CD4-positive, alpha-beta memory T cell (primary cell): ENCODE measurements around the gene NTN1. TPM values are rescaled to one million over a fixed set of nuclear protein-coding genes. Genes with fewer than 3 reads are reported as not detected.

Source experiments
- CTCF ChIA-PET: fragments of 350-600 bp; sonication (Branson Sonifier 250); formaldehyde crosslinking; loops from one replicate; lab custom pipeline; 2021; ENCODE audit warnings: inconsistent platforms; ENCODE audit not compliant: partially characterized antibody; lab: Charles Lee
- POLR2A ChIA-PET: fragments of 350-600 bp; sonication (Branson Sonifier 250); formaldehyde crosslinking; loops from one replicate; lab custom pipeline; 2021; ENCODE audit not compliant: partially characterized antibody; lab: Charles Lee
- DNase-seq, 5 donors: peaks; one replicate each; pipeline versions ENCODE4 v3.0.0 to v3.0.0-alpha.2; 2020 to 2022; ENCODE audit warnings: mixed read lengths in 1 of 5
- H3K27ac ChIP-seq: one replicate; pipeline ENCODE4 v1.7.0; 2013; ENCODE audit warnings: low read depth, low read length
- H3K27me3 ChIP-seq: 2 replicates; pipeline ENCODE4 v1.7.0; 2013; ENCODE audit warnings: mild to moderate bottlenecking, low read length, moderate library complexity; ENCODE audit not compliant: insufficient read depth
- H3K36me3 ChIP-seq: 2 replicates; pipeline ENCODE4 v1.7.0; 2013; ENCODE audit warnings: mild to moderate bottlenecking, low read length, moderate library complexity; ENCODE audit not compliant: insufficient read depth
- H3K4me1 ChIP-seq: 2 replicates; pipeline ENCODE4 v1.7.0; 2013; ENCODE audit warnings: mild to moderate bottlenecking, low read length, moderate library complexity; ENCODE audit not compliant: insufficient read depth
- H3K4me3 ChIP-seq, 2 donors: one replicate each; pipeline ENCODE4 v1.7.0; 2013; ENCODE audit warnings: low read length in 2 of 2, mild to moderate bottlenecking in 1 of 2
- H3K9me3 ChIP-seq, 2 donors: one replicate each; pipeline ENCODE4 v1.7.0; 2013; ENCODE audit warnings: low read length in 2 of 2, control low read depth in 1 of 2; ENCODE audit not compliant: control insufficient read depth in 1 of 2
- H3K27ac Mint-ChIP-seq, 7 donors: one replicate each; pipeline ENCODE4 v1.8.0; 2020 to 2021; ENCODE audit warnings: mixed read lengths in 7 of 7, mild to moderate bottlenecking in 6 of 7, inconsistent platforms in 3 of 7, moderate library complexity in 3 of 7
- H3K27me3 Mint-ChIP-seq, 2 donors: one replicate each; pipeline ENCODE4 v1.8.0; 2020 to 2021; ENCODE audit warnings: mixed read lengths in 2 of 2
- H3K36me3 Mint-ChIP-seq, 2 donors: one replicate each; pipeline ENCODE4 v1.8.0; 2020 to 2021; ENCODE audit warnings: mixed read lengths in 2 of 2, inconsistent platforms in 1 of 2, mild to moderate bottlenecking in 1 of 2
- H3K4me1 Mint-ChIP-seq, 4 donors: one replicate each; pipeline ENCODE4 v1.8.0; 2020 to 2021; ENCODE audit warnings: mixed read lengths in 4 of 4, mild to moderate bottlenecking in 1 of 4
- H3K4me3 Mint-ChIP-seq, 8 donors: one replicate each; pipeline ENCODE4 v1.8.0; 2020 to 2021; ENCODE audit warnings: mixed read lengths in 8 of 8, mild to moderate bottlenecking in 7 of 8, moderate library complexity in 6 of 8, inconsistent platforms in 3 of 8
- H3K9me3 Mint-ChIP-seq, 8 donors: one replicate each; pipeline ENCODE4 v1.8.0; 2020 to 2021; ENCODE audit warnings: mixed read lengths in 8 of 8, mild to moderate bottlenecking in 5 of 8, inconsistent platforms in 3 of 8, moderate library complexity in 1 of 8
- intact Hi-C: fragments of 100-400 bp; cut with micrococcal nuclease; formaldehyde crosslinking; loops from one replicate; pipeline ENCODE4 v1.15.1; 2023
- polyA plus RNA-seq, 2 donors: library from polyadenylated mRNA; unstranded; fragments of 300-500 nt; fragmentation: Illumina TruSeq; gene quantifications; one replicate each; pipeline ENCODE4 v1.2.3, GENCODE V29; 2021
- total RNA-seq, 2 experiments: library from RNA; stranded (reverse); gene quantifications; one replicate each; pipeline ENCODE4 v1.2.3, GENCODE V29; 2021

The NTN1 gene
- total and polyA plus RNA-seq, 4 experiments from 2014 or later: 0.02 TPM; not detected in 3

GRCh38 chr17:9235346-9235745 lies 214.0 kb downstream of the NTN1 start:
- H3K4me3 Mint-ChIP-seq: no peak overlapping the region
- peaks cover 1 to 14% (median 11%) of the 10 kb centered on the region in 4 donors for H3K4me1 Mint-ChIP-seq
- H3K36me3 Mint-ChIP-seq: no peaks in the 10 kb centered on the region
- Histone ChIP-seq H3K4me3 (no peak overlapping the region), H3K36me3 (no peaks in the 10 kb centered on the region), H3K4me1 (peaks cover 9% of the 10 kb centered on the region), H3K27ac (no peak overlapping the region), H3K9me3 (no peaks in the 10 kb centered on the region), H3K27me3 (no peaks in the 10 kb centered on the region)
- DNase-seq: no peak
- ChIA-PET CTCF (no interaction called here), POLR2A (no interaction called here)
- peak overlapping the region in 1 of 7 donors; percentile 2 for H3K27ac Mint-ChIP-seq
- H3K9me3 Mint-ChIP-seq: peaks cover 0 to 1% (median 0%) of the 10 kb centered on the region in 8 donors
- peaks cover 0 to 2% of the 10 kb centered on the region in 2 donors for H3K27me3 Mint-ChIP-seq
- intact Hi-C loops: no loop called here

GRCh38 chr17:9236286-9237052 lies 215.2 kb downstream of the NTN1 start:
- Histone ChIP-seq H3K27me3 (no peaks in the 10 kb centered on the region), H3K27ac (no peak overlapping the region), H3K36me3 (no peaks in the 10 kb centered on the region), H3K4me3 (no peak overlapping the region), H3K9me3 (no peaks in the 10 kb centered on the region), H3K4me1 (peaks cover 13% of the 10 kb centered on the region)
- Mint-ChIP-seq H3K4me1 (peaks cover 1 to 24% (median 13%) of the 10 kb centered on the region in 4 donors), H3K4me3 (no peak overlapping the region), H3K27ac (peak overlapping the region in 1 of 7 donors; percentile 13), H3K9me3 (peaks cover 0 to 1% (median 0%) of the 10 kb centered on the region in 8 donors), H3K27me3 (peaks cover 0 to 2% of the 10 kb centered on the region in 2 donors), H3K36me3 (no peaks in the 10 kb centered on the region)
- ChIA-PET POLR2A (no interaction called here), CTCF (no interaction called here)
- DNase-seq: no peak
- intact Hi-C loops: no loop called here

- Histone ChIP-seq H3K27me3 (no peaks in the 10 kb centered on the region), H3K27ac (no peak overlapping the region), H3K36me3 (no peaks in the 10 kb centered on the region), H3K4me3 (no peak overlapping the region), H3K4me1 (peaks cover 13% of the 10 kb centered on the region), H3K9me3 (no peaks in the 10 kb centered on the region)
- ChIA-PET POLR2A (no interaction called here), CTCF (no interaction called here)
- Mint-ChIP-seq H3K4me1 (peaks cover 2 to 26% (median 14%) of the 10 kb centered on the region in 4 donors), H3K27me3 (peaks cover 0 to 2% of the 10 kb centered on the region in 2 donors), H3K4me3 (no peak overlapping the region), H3K36me3 (no peaks in the 10 kb centered on the region), H3K27ac (no peak overlapping the region), H3K9me3 (peaks cover 0 to 1% (median 0%) of the 10 kb centered on the region in 8 donors)
- DNase-seq: no peak
- intact Hi-C loops: no loop called here
These were observed 215.7 kb downstream of the NTN1 start for GRCh38 chr17:9237053-9237410.

GRCh38 chr17:9237661-9238301 lies 216.5 kb downstream of the NTN1 start:
- peaks cover 0 to 1% (median 0%) of the 10 kb centered on the region in 8 donors for H3K9me3 Mint-ChIP-seq

GRCh38 chr17:9238340-9239245 lies 217.3 kb downstream of the NTN1 start:
- Mint-ChIP-seq H3K27me3 (peaks cover 0 to 2% of the 10 kb centered on the region in 2 donors), H3K4me1 (peaks cover 2 to 26% (median 14%) of the 10 kb centered on the region in 4 donors), H3K9me3 (peaks cover 0 to 1% (median 0%) of the 10 kb centered on the region in 8 donors), H3K4me3 (peak overlapping the region; percentile 12 to 88 (median 80)), H3K27ac (peak overlapping the region in 5 of 7 donors; percentile 34 to 64 (median 48)), H3K36me3 (no peaks in the 10 kb centered on the region)
- intact Hi-C loops: no loop called here
- H3K9me3 ChIP-seq: no peaks in the 10 kb centered on the region
- H3K27me3 ChIP-seq: no peaks in the 10 kb centered on the region
- no peak overlapping the region for H3K27ac ChIP-seq
- DNase-seq: no peak
- peaks cover 13% of the 10 kb centered on the region for H3K4me1 ChIP-seq
- CTCF ChIA-PET: no interaction called here
- no peaks in the 10 kb centered on the region for H3K36me3 ChIP-seq
- no peak overlapping the region for H3K4me3 ChIP-seq
- POLR2A ChIA-PET: no interaction called here

More at GRCh38 chr17:9237661-9238301, 216.5 kb downstream of the NTN1 start:
- ChIA-PET POLR2A (no interaction called here), CTCF (no interaction called here)
- no peaks in the 10 kb centered on the region for H3K27me3 ChIP-seq
- intact Hi-C loops: no loop called here
- peaks cover 0 to 2% of the 10 kb centered on the region in 2 donors for H3K27me3 Mint-ChIP-seq
- peaks cover 13% of the 10 kb centered on the region for H3K4me1 ChIP-seq
- H3K36me3 Mint-ChIP-seq: no peaks in the 10 kb centered on the region
- peak overlapping the region in 1 of 7 donors; percentile 2 for H3K27ac Mint-ChIP-seq
- no peak overlapping the region for H3K27ac ChIP-seq
- peak overlapping the region in 2 of 8 donors; percentile 13 to 36 for H3K4me3 Mint-ChIP-seq
- H3K4me1 Mint-ChIP-seq: peaks cover 2 to 26% (median 14%) of the 10 kb centered on the region in 4 donors
- no peaks in the 10 kb centered on the region for H3K36me3 ChIP-seq
- H3K9me3 ChIP-seq: no peaks in the 10 kb centered on the region
- H3K4me3 ChIP-seq: no peak overlapping the region
- no peak for DNase-seq

- intact Hi-C loops: no loop called here
- peaks cover 2 to 26% (median 14%) of the 10 kb centered on the region in 4 donors for H3K4me1 Mint-ChIP-seq
- peak in 1 of 5 donors; percentile 47 for DNase-seq
- Histone ChIP-seq H3K27me3 (no peaks in the 10 kb centered on the region), H3K27ac (no peak overlapping the region), H3K9me3 (no peaks in the 10 kb centered on the region), H3K4me1 (peaks cover 13% of the 10 kb centered on the region), H3K36me3 (no peaks in the 10 kb centered on the region), H3K4me3 (peak overlapping the region in 1 of 2 donors; percentile 44)
- H3K4me3 Mint-ChIP-seq: peak overlapping the region; percentile 76 to 88 (median 83)
- H3K27me3 Mint-ChIP-seq: peaks cover 0 to 2% of the 10 kb centered on the region in 2 donors
- peaks cover 0 to 1% (median 0%) of the 10 kb centered on the region in 8 donors for H3K9me3 Mint-ChIP-seq
- H3K27ac Mint-ChIP-seq: peak overlapping the region in 6 of 7 donors; percentile 22 to 79 (median 60)
- ChIA-PET POLR2A (no interaction called here), CTCF (no interaction called here)
- no peaks in the 10 kb centered on the region for H3K36me3 Mint-ChIP-seq
These were observed 218.0 kb downstream of the NTN1 start for GRCh38 chr17:9239246-9239792.
